WTC11 (cell line): ENCODE data around the gene NHS. TPM values are rescaled to one million over a fixed set of nuclear protein-coding genes. Genes with fewer than 3 reads are reported as not detected.

Source experiments
- ATAC-seq: fragments of 200-7000 bp; cut with Tn5 transposase; 2 replicates; pipeline ENCODE4 v1.10.0; 2021; ENCODE audit warnings: mild to moderate bottlenecking, moderate library complexity
- CTCF ChIA-PET: fragments of 300-600 bp; sonication (Branson Sonifier 250); formaldehyde crosslinking; loops from one replicate; lab custom pipeline; 2021; ENCODE audit warnings: antibody characterized with exemption; lab: Charles Lee
- POLR2A ChIA-PET: fragments of 350-600 bp; sonication (Branson Sonifier 250); formaldehyde crosslinking; loops from one replicate; lab custom pipeline; 2021; ENCODE audit warnings: antibody characterized with exemption; lab: Charles Lee
- DNase-seq: peaks from one replicate; pipeline ENCODE4 v3.0.0; 2021; ENCODE audit warnings: low spot score
- H3K27ac Mint-ChIP-seq: 2 replicates; pipeline ENCODE4 v1.8.0; 2021; ENCODE audit warnings: mixed read lengths
- H3K27me3 Mint-ChIP-seq: 2 replicates; pipeline ENCODE4 v1.8.0; 2021; ENCODE audit warnings: low read depth, mild to moderate bottlenecking, moderate library complexity, mixed read lengths
- H3K36me3 Mint-ChIP-seq: 2 replicates; pipeline ENCODE4 v1.8.0; 2021; ENCODE audit warnings: mixed read lengths
- H3K4me1 Mint-ChIP-seq: 2 replicates; pipeline ENCODE4 v1.8.0; 2022; ENCODE audit warnings: mixed read lengths
- H3K4me3 Mint-ChIP-seq: 2 replicates; pipeline ENCODE4 v1.8.0; 2021; ENCODE audit warnings: mild to moderate bottlenecking, moderate library complexity, mixed read lengths
- H3K9me3 Mint-ChIP-seq: 2 replicates; pipeline ENCODE4 v1.8.0; 2021; ENCODE audit warnings: mixed read lengths
- AFF4 ChIP-seq: sonication (generic); formaldehyde crosslinking; IDR thresholded peaks from 2 replicates; pipeline ENCODE4 v1.8.1; 2023; ENCODE audit warnings: mild to moderate bottlenecking, missing genetic modification reagents, borderline replicate concordance
- CDX4 ChIP-seq: fragments of 250-450 bp; sonication (Bioruptor Pico); IDR thresholded peaks from 2 replicates; pipeline ENCODE4 v1.9.0; 2021; ENCODE audit warnings: moderate library complexity, mild to moderate bottlenecking, inconsistent platforms, borderline replicate concordance
- CREM ChIP-seq: sonication (generic); formaldehyde crosslinking; IDR thresholded peaks from 2 replicates; pipeline ENCODE4 v1.8.1; 2022; ENCODE audit warnings: mild to moderate bottlenecking, missing genetic modification reagents, moderate library complexity
- FOXK1 ChIP-seq: sonication (generic); formaldehyde crosslinking; IDR thresholded peaks from 2 replicates; pipeline ENCODE4 v1.8.0; 2022; ENCODE audit warnings: mild to moderate bottlenecking, moderate library complexity, missing genetic modification reagents
- HMGXB4 ChIP-seq: sonication (generic); formaldehyde crosslinking; IDR thresholded peaks from 2 replicates; pipeline ENCODE4 v1.8.1; 2023; ENCODE audit warnings: mild to moderate bottlenecking, moderate library complexity, missing genetic modification reagents
- IRF1 ChIP-seq: sonication (generic); formaldehyde crosslinking; IDR thresholded peaks from 2 replicates; pipeline ENCODE4 v1.8.0; 2023; ENCODE audit warnings: missing genetic modification reagents
- JAZF1 ChIP-seq: fragments of 250-450 bp; sonication (Bioruptor Pico); IDR thresholded peaks from 2 replicates; pipeline ENCODE4 v1.9.0; 2021; ENCODE audit warnings: moderate library complexity, mild to moderate bottlenecking, inconsistent platforms
- KAT7 ChIP-seq: sonication (generic); formaldehyde crosslinking; IDR thresholded peaks from 2 replicates; pipeline ENCODE4 v1.8.1; 2023; ENCODE audit warnings: missing genetic modification reagents, mild to moderate bottlenecking, borderline replicate concordance
- MXD4 ChIP-seq: fragments of 250-450 bp; sonication (Bioruptor Pico); IDR thresholded peaks from 2 replicates; pipeline ENCODE4 v1.8.0; 2021; ENCODE audit warnings: mild to moderate bottlenecking, moderate library complexity, borderline replicate concordance
- NFATC4 ChIP-seq: fragments of 250-450 bp; sonication (Bioruptor Pico); IDR thresholded peaks from 2 replicates; pipeline ENCODE4 v1.9.0; 2021; ENCODE audit warnings: mild to moderate bottlenecking
- NFE2L1 ChIP-seq: sonication (generic); formaldehyde crosslinking; IDR thresholded peaks from 2 replicates; pipeline ENCODE4 v1.8.1; 2023; ENCODE audit warnings: missing genetic modification reagents
- NFYB ChIP-seq: sonication (generic); formaldehyde crosslinking; conservative IDR thresholded peaks from 2 replicates; pipeline ENCODE4 v1.8.0; 2022; ENCODE audit warnings: low read depth, missing genetic modification reagents
- NR1H2 ChIP-seq: sonication (generic); formaldehyde crosslinking; IDR thresholded peaks from 2 replicates; pipeline ENCODE4 v1.9.0; 2021; ENCODE audit warnings: mild to moderate bottlenecking, moderate library complexity, missing genetic modification reagents
- NR3C1 ChIP-seq: sonication (generic); formaldehyde crosslinking; conservative IDR thresholded peaks from 2 replicates; pipeline ENCODE4 v1.8.1; 2023; ENCODE audit warnings: low read depth, mild to moderate bottlenecking, missing genetic modification reagents
- SMAD3 ChIP-seq: sonication (generic); formaldehyde crosslinking; IDR thresholded peaks from 2 replicates; pipeline ENCODE4 v1.8.0; 2022; ENCODE audit warnings: missing genetic modification reagents, mild to moderate bottlenecking, borderline replicate concordance
- SOX15 ChIP-seq: fragments of 250-450 bp; sonication (Bioruptor Pico); IDR thresholded peaks from 2 replicates; pipeline ENCODE4 v1.9.0; 2021; ENCODE audit warnings: mild to moderate bottlenecking
- ZBTB21 ChIP-seq: sonication (generic); formaldehyde crosslinking; IDR thresholded peaks from 2 replicates; pipeline ENCODE4 v1.8.1; 2023; ENCODE audit warnings: mild to moderate bottlenecking, missing genetic modification reagents, borderline replicate concordance
- ZNF396 ChIP-seq: fragments of 250-450 bp; sonication (Bioruptor Pico); IDR thresholded peaks from 2 replicates; pipeline ENCODE4 v1.8.0; 2021; ENCODE audit warnings: mild to moderate bottlenecking, moderate library complexity, borderline replicate concordance
- ZNF425 ChIP-seq: fragments of 250-450 bp; sonication (Bioruptor Pico); conservative IDR thresholded peaks from 2 replicates; pipeline ENCODE4 v1.9.0; 2021; ENCODE audit warnings: mild to moderate bottlenecking
- total RNA-seq: library from RNA; stranded (reverse); gene quantifications from 3 replicates; pipeline ENCODE4 v1.2.3, GENCODE V29; 2021
- TF ChIP-seq, protein P1 (sequence below): sonication (generic); formaldehyde crosslinking; IDR thresholded peaks from 2 replicates; pipeline ENCODE4 v1.8.1; 2022; ENCODE audit warnings: missing genetic modification reagents, borderline replicate concordance
- TF ChIP-seq, protein P2 (sequence below): sonication (generic); formaldehyde crosslinking; IDR thresholded peaks from 2 replicates; pipeline ENCODE4 v1.8.1; 2022; ENCODE audit warnings: mild to moderate bottlenecking, missing genetic modification reagents, moderate library complexity, borderline replicate concordance

NHS gene
- total RNA-seq, 1 experiment from 2014 or later = 5.8 TPM

GRCh38 chrX:17456526-17456925, 81.5 kb downstream of the NHS start (continued):
- TF ChIP-seq ZNF425 (CRISPR knock-in tag) = no peak
- no peak for TF ChIP-seq NFE2L1 (CRISPR knock-in tag)
- TF ChIP-seq JAZF1 (CRISPR knock-in tag) = no peak

DNA sequence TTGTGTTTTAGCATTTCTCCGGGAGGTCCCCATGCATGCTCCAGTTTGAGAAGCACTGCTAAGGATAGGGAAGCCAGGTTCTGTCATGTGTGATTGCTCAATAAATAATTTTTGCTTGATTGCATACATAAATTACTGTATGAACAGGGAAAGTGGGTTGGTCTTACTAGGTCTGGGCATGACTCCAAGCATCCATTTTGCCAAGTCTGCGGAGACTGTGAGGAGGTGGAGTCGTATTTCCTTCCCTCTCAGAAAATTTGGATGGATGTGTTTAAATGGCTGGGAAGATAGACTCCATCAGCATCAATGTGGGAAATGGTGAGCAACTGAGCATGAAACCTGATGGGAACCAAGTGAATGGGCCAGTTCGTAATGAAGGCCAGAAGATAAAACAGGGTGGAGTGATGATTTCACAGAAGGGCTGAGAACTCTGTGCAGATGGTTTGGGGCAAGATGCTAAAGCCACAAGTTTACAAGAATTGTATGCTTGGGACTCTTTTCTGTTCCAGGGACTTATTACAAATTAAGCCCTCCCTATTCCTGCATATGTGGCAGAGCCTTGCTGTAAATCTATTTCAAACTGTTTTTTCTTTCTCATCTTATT, 84.1 kb downstream of the NHS start:
- Mint-ChIP-seq H3K36me3 (no peaks in the 10 kb centered on the region), H3K4me3 (no peak overlapping the region)

More for the DNA sequence above, 84.1 kb downstream of the NHS start:
- no peaks in the 10 kb centered on the region for H3K9me3 Mint-ChIP-seq
- TF ChIP-seq CDX4 (CRISPR knock-in tag) (no peak), ZNF396 (no peak), FOXK1 (CRISPR knock-in tag) (no peak), KAT7 (CRISPR knock-in tag) (no peak), AFF4 (no peak), MXD4 (CRISPR knock-in tag) (no peak), SMAD3 (CRISPR knock-in tag) (no peak), NR3C1 (no peak), HMGXB4 (CRISPR knock-in tag) (no peak), IRF1 (no peak), NFATC4 (no peak), CREM (no peak), ZBTB21 (CRISPR knock-in tag) (no peak), NFYB (CRISPR knock-in tag) (no peak), NR1H2 (CRISPR knock-in tag) (no peak), SOX15 (CRISPR knock-in tag) (no peak)
- TF ChIP-seq, protein P1, sequence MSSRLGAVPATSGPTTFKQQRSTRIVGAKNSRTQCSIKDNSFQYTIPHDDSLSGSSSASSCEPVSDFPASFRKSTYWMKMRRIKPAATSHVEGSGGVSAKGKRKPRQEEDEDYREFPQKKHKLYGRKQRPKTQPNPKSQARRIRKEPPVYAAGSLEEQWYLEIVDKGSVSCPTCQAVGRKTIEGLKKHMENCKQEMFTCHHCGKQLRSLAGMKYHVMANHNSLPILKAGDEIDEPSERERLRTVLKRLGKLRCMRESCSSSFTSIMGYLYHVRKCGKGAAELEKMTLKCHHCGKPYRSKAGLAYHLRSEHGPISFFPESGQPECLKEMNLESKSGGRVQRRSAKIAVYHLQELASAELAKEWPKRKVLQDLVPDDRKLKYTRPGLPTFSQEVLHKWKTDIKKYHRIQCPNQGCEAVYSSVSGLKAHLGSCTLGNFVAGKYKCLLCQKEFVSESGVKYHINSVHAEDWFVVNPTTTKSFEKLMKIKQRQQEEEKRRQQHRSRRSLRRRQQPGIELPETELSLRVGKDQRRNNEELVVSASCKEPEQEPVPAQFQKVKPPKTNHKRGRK (CRISPR knock-in tag) = no peak
- TF ChIP-seq, protein P2, sequence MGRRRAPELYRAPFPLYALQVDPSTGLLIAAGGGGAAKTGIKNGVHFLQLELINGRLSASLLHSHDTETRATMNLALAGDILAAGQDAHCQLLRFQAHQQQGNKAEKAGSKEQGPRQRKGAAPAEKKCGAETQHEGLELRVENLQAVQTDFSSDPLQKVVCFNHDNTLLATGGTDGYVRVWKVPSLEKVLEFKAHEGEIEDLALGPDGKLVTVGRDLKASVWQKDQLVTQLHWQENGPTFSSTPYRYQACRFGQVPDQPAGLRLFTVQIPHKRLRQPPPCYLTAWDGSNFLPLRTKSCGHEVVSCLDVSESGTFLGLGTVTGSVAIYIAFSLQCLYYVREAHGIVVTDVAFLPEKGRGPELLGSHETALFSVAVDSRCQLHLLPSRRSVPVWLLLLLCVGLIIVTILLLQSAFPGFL (CRISPR knock-in tag) = no peak
- TF ChIP-seq, all 79 proteins: peak for 0
- DNase-seq = no peak
- ATAC-seq = no peak
- ChIA-PET CTCF (no interaction called here), POLR2A (no interaction called here)
- H3K27me3 Mint-ChIP-seq = no peaks in the 10 kb centered on the region
- H3K27ac Mint-ChIP-seq = no peak overlapping the region
- H3K4me1 Mint-ChIP-seq = peaks cover 47% of the 10 kb centered on the region
